Peyer's patch (tissue), 4 donors: ENCODE results near the gene CYP27C1. TPM values are rescaled to one million over a fixed set of nuclear protein-coding genes. Genes with fewer than 3 reads are reported as not detected.
"Not testable (repeated sequence)": the region's sequence is repeated elsewhere in the genome, so short reads cannot be mapped to it uniquely, and the experiment has no call there.

ENCODE experiments used
- DNase-seq, 3 donors: peaks; one replicate each; pipeline ENCODE4 v3.0.0-alpha.2; 2017 to 2019
- H3K27ac ChIP-seq, 4 donors: fragments of 200-600 bp; sonication (generic); one replicate each; pipeline ENCODE4 v1.5.1; 2016 to 2019
- H3K27me3 ChIP-seq, 2 donors: fragments of 200-600 bp; sonication (generic); one replicate each; pipeline ENCODE4 v1.5.1; 2019
- H3K36me3 ChIP-seq, 3 donors: fragments of 200-600 bp; sonication (generic); one replicate each; pipeline ENCODE4 v1.5.1; 2016 to 2019
- H3K4me1 ChIP-seq, 4 donors: fragments of 200-600 bp; sonication (generic); one replicate each; pipeline ENCODE4 v1.5.1; 2016 to 2019
- H3K4me3 ChIP-seq, 4 donors: fragments of 200-600 bp; sonication (generic); 1 replicate in 3 of 4; 2 replicates in 1 of 4; pipeline ENCODE4 v1.5.1; 2016 to 2019; ENCODE audit warnings: mild to moderate bottlenecking in 1 of 4
- H3K9me3 ChIP-seq, 4 donors: fragments of 200-600 bp; sonication (generic); one replicate each; pipeline ENCODE4 v1.5.1; 2016 to 2019; ENCODE audit warnings: mild to moderate bottlenecking in 1 of 4
- POLR2A ChIP-seq, 2 donors: fragments of 450-650 bp; IDR thresholded peaks; one replicate each; pipeline ENCODE4 v1.5.1; 2017; ENCODE audit warnings: antibody characterized with exemption in 2 of 2, mild to moderate bottlenecking in 2 of 2, moderate library complexity in 2 of 2
- total RNA-seq, 4 donors: library from RNA; depleted of rRNA; stranded (reverse); fragments of >200 nt; gene quantifications; one replicate each; pipeline ENCODE4 v1.1.0, GENCODE V29; 2016
- TF ChIP-seq, protein P1 (sequence below), 6 experiments: fragments of 450-650 bp in 4 of 6; fragments of 200-600 bp in 2 of 6; sonication (generic) in 1 of 6; IDR thresholded peaks; one replicate each; pipeline ENCODE4 v1.5.1; 2017 to 2019; ENCODE audit warnings: antibody characterized with exemption in 6 of 6, mild to moderate bottlenecking in 3 of 6, moderate library complexity in 1 of 6

Gene CYP27C1
- total RNA-seq, 4 donors from 2014 or later, result 0.13 TPM; not detected in 3

DNA sequence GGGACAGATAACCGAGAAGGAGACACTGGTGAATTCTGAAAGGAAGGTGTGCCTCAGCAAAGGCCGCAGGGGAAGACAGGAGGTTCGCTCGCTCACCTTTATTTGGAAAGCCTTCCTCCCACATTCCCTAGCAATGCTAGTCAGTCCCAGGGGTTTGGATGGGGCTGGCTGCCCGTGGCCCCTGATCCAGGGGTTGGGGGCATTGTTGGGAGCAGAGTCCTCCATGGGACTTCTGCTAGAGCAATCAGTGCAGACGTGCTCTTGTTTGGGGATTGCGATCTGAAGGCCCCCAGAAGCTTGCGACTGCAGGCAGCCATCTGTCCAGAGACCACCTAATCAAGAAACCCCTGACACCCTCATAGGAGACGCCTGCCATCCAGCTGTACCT, 6.0 kb upstream of the CYP27C1 start:
- Histone ChIP-seq H3K9me3 (no peaks in the 10 kb centered on the region), H3K4me3 (peak overlapping the region in 1 of 4 donors; percentile 21)
- no peak for DNase-seq

DNA sequence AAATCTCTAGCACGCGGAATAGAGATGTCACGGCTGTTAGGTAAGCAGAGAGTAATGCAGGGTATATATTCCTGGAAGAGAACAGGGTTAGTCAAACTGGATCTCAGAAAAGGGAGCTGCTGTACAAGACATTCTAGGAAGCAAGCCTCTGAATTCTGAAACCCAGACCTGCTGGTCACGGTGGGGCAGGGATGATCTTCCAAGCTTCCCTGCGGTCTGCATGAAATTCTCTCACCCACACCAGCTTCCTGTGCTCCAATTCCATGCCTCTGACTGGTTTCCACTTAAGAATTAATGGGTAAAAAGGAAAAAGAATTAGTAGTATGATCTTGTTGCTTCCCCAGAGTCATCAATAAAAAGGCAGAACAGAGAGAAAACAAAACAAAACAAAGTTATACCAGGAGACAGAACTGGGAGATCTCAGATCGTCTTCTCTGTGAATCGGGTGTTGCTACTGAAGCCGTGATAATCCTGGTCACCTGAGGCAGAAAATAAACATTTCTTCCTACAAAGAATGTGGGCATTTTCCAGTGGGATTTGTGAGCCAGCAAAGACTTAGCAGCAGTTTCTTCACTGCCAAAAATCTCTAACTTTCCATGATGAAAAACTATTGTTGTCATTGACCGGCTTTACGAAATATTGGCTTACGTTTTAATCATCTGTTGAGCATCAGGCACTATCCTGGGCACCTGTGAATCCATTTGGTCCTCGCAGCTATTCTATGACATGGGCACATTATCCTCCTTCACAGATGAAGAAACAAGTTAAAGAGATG, 5.3 kb upstream of the CYP27C1 start:
- TF ChIP-seq, protein P1, sequence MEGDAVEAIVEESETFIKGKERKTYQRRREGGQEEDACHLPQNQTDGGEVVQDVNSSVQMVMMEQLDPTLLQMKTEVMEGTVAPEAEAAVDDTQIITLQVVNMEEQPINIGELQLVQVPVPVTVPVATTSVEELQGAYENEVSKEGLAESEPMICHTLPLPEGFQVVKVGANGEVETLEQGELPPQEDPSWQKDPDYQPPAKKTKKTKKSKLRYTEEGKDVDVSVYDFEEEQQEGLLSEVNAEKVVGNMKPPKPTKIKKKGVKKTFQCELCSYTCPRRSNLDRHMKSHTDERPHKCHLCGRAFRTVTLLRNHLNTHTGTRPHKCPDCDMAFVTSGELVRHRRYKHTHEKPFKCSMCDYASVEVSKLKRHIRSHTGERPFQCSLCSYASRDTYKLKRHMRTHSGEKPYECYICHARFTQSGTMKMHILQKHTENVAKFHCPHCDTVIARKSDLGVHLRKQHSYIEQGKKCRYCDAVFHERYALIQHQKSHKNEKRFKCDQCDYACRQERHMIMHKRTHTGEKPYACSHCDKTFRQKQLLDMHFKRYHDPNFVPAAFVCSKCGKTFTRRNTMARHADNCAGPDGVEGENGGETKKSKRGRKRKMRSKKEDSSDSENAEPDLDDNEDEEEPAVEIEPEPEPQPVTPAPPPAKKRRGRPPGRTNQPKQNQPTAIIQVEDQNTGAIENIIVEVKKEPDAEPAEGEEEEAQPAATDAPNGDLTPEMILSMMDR (IDR thresholded peaks at IDR 0.05), result no peak
- TF ChIP-seq POLR2A (IDR thresholded peaks at IDR 0.05), result no peak
- no peak for DNase-seq
- H3K36me3 ChIP-seq, result no peaks in the 10 kb centered on the region
- H3K27me3 ChIP-seq, result no peaks in the 10 kb centered on the region
- H3K27ac ChIP-seq, result no peak overlapping the region
- H3K4me1 ChIP-seq, result peaks cover 0 to 11% (median 0%) of the 10 kb centered on the region in 4 donors
- no peaks in the 10 kb centered on the region for H3K9me3 ChIP-seq
- no peak overlapping the region for H3K4me3 ChIP-seq

More for the DNA sequence above, 6.0 kb upstream of the CYP27C1 start:
- H3K27me3 ChIP-seq, result no peaks in the 10 kb centered on the region
- no peak for TF ChIP-seq POLR2A (IDR thresholded peaks at IDR 0.05)
- TF ChIP-seq, protein P1 (IDR thresholded peaks at IDR 0.05), result no peak
- no peak overlapping the region for H3K27ac ChIP-seq
- H3K4me1 ChIP-seq, result peaks cover 0 to 11% (median 0%) of the 10 kb centered on the region in 4 donors
- no peaks in the 10 kb centered on the region for H3K36me3 ChIP-seq

DNA sequence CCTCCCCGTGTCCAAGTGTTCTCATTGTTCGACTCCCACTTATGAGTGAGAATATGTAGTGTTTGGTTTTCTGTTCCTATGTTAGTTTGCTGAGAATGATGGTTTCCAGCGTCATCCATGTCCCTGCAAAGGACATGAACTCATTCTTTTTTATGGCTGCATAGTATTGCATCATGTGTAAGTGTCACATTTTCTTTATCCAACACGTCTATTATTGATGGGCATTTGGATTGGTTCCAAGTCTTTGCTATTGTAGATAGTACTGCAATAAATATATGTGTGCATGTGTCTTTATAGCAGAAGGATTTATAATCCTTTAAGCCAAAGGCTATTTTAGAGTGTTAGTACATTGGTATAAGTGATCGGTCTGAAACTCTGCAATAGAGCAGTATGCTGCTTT, 4.0 kb upstream of the CYP27C1 start:
- H3K9me3 ChIP-seq, H3K36me3 ChIP-seq, DNase-seq, H3K27ac ChIP-seq, H3K4me3 ChIP-seq, H3K27me3 ChIP-seq: not testable (repeated sequence)
- peaks cover 3 to 19% (median 8%) of the 10 kb centered on the region in 4 donors for H3K4me1 ChIP-seq

DNA sequence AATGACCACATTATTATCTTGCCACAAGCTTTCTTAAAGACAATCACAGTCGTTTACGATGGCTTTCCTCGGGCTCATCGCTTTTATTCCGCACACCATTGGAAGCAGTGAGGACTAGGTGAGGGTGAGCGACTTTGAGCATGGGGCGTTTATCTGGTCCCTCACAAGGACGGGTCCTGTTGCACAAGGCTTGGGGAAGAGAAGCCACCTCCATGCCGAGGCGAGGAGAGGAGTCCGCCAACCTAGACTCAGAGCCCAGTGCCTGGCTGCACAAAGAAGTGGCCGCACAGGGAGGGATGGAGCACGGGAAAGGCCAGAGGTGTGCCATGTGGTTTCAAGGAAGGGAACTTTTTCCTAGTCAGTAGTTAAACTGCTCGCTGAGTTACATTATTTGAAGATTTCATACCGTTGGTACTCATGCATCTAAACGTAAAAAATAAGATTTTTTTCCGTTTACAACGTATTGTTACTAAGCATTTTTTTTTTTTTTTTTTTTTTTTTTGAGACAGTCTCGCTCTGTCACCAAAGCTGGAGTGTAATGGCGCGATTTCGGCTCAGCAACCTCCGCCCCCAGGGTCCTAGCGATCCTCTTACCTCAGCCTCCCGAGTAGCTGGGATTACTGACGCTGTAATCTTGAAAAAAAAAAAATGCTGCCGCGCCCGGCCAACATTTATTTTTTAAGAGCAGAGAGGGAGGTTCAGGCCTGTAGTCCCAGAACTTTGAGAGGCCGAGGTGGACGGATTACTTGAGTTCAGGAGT, 849 bp upstream of the CYP27C1 start:
- TF ChIP-seq, protein P1 (IDR thresholded peaks at IDR 0.05), result no peak
- no peak for TF ChIP-seq POLR2A (IDR thresholded peaks at IDR 0.05)
- Histone ChIP-seq H3K4me3 (no peak overlapping the region), H3K4me1 (peaks cover 3 to 13% (median 9%) of the 10 kb centered on the region in 4 donors), H3K9me3 (no peaks in the 10 kb centered on the region), H3K36me3 (no peaks in the 10 kb centered on the region), H3K27ac (no peak overlapping the region), H3K27me3 (peaks cover 0 to 14% of the 10 kb centered on the region in 2 donors)
- DNase-seq, result no peak

DNA sequence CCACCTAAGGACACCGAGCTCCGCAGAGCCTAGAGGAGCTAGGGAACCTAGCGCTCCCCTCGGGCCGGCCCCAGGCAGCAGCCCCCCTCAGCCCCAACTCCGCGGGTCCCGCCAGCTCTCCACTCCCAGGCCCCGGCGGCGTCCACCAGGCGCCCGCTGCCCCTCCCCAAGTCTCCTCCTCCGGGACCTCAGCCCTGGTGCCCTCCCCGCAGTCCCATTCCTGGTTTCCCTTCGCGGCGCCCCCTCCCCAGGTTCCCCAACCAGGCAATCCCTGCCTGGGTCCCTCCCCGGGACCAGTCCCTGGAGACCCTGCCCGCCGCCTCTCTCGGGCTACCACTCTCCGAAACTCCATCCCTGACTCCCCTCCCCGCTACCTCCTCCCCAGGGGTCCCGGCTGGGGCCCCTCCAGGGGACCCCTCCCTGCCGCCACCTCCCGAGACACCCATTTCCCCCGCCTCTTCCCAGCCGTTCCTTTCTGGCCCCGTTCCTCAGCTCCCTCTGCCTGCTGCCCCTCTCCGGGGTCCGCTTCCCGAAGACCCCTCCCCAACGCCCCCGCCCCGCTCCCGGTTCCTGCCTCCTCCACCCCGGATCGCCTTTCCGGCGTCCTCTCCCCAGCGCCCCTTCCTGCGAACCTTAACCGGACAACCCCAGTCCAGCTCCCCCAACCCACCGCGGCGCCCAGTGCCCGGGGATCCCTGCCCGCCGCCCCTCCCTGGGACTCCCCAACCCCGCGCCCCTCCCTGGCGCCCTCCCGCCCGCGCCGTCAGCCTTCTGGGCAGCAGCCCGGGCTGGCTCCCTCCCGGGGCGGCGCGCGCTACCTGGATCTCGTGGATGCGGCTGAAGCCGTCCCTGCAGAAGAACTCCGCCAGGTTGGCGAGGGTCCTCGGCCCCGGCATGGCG, 678 bp downstream of the CYP27C1 start:
- Histone ChIP-seq H3K27me3 (peaks cover 0 to 14% of the 10 kb centered on the region in 2 donors), H3K9me3 (no peaks in the 10 kb centered on the region), H3K4me1 (peaks cover 3 to 12% (median 9%) of the 10 kb centered on the region in 4 donors), H3K27ac (peak overlapping the region in 2 of 4 donors; percentile 17 to 25), H3K36me3 (no peaks in the 10 kb centered on the region), H3K4me3 (peak overlapping the region; percentile 28 to 52 (median 42))
- DNase-seq, result no peak
- TF ChIP-seq, protein P1 (IDR thresholded peaks at IDR 0.05), result no peak
- no peak for TF ChIP-seq POLR2A (IDR thresholded peaks at IDR 0.05)
